ENCODE results near the gene CAPN2.

- TF ChIP-seq CTCF (IDR thresholded peaks at IDR 0.05) (no peak), EP300 (IDR thresholded peaks at IDR 0.05) (no peak)
Observed at GRCh38 chr1:223803211-223803610, 90.9 kb downstream of the CAPN2 start.
